Right lobe of liver (tissue), 4 donors: Measurements from ENCODE around the gene LZTR1.
"Not testable (repeated sequence)": the region's sequence is repeated elsewhere in the genome, so short reads cannot be mapped to it uniquely, and the experiment has no call there.

ENCODE experiments used
- CTCF ChIP-seq, 4 donors: fragments of 200-600 bp in 3 of 4; fragments of 450-650 bp in 1 of 4; IDR thresholded peaks; one replicate each; pipeline versions ENCODE4 v1.5.1 to v1.8.0; 2016 to 2022; ENCODE audit warnings: antibody characterized with exemption in 4 of 4, mild to moderate bottlenecking in 2 of 4
- POLR2A ChIP-seq: fragments of 450-650 bp; IDR thresholded peaks from one replicate; pipeline ENCODE4 v1.6.1; 2017; ENCODE audit warnings: antibody characterized with exemption, mild to moderate bottlenecking
- donor health status: DM: no; HTN: no; CAD: no.
- donor health status: DM: no; HTN: no; CAD: no.
- donor health status: DM: no; HTN: yes; CAD: no.

- TF ChIP-seq POLR2A; CTCF (IDR thresholded peaks at IDR 0.05): not testable (repeated sequence)
Measured at GRCh38 chr22:20942203-20942902, 39.7 kb upstream of the LZTR1 start.
